HG03342 (cell line): Measurements from ENCODE around the gene IRF9.

ENCODE experiments used
- ATAC-seq: cut with Tn5 transposase; IDR thresholded peaks from one replicate; pipeline ENCODE4 v1.9.1; 2021; ENCODE audit warnings: mild to moderate bottlenecking, moderate library complexity; ENCODE audit not compliant: unreplicated experiment

Gene IRF9

DNA sequence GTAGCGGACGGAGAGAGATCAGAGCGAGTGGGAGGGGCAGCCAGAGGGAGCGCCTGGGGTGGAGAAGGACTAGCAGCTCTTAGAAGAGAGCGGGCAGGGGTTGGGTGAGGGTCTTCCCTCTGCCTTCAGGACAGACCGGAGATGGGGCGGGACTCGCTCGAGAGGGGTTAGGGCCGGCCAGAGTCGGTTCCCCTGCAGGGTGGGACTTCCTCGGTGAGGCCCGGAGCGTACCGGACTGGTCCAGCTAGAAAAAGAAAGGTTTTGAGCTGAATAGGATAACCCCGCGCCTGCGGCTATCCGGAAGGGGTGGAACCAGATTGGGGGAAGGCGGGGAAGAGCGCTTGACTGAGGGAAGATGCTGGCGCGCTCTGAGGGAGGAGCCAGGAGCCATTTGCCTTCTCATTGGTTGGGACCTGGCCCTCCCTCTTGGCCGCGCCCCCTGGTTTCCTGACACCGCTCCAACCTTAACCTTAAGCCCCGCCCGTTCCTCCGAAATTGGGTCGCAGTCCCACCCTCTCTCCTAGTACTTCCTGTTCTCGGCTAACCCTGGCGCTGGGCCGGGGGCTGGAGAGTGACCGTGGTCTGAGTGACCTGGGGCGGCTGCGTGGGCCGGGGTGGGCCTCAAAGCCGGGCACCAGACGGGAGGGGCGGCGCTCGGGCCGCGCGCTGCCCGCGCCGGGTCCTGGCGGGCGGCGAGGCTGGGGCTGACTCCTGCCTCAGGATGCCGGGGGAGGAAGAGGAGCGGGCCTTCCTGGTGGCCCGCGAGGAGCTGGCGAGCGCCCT lies 13.9 kb upstream of the IRF9 start, which contains the start of gene RNF31:
RNF31 (plus strand) TSS at position 521 of the 783 bp plus-strand sequence; CDS start at position 722, 201 bp downstream.
- ATAC-seq, result peak; percentile 80

DNA sequence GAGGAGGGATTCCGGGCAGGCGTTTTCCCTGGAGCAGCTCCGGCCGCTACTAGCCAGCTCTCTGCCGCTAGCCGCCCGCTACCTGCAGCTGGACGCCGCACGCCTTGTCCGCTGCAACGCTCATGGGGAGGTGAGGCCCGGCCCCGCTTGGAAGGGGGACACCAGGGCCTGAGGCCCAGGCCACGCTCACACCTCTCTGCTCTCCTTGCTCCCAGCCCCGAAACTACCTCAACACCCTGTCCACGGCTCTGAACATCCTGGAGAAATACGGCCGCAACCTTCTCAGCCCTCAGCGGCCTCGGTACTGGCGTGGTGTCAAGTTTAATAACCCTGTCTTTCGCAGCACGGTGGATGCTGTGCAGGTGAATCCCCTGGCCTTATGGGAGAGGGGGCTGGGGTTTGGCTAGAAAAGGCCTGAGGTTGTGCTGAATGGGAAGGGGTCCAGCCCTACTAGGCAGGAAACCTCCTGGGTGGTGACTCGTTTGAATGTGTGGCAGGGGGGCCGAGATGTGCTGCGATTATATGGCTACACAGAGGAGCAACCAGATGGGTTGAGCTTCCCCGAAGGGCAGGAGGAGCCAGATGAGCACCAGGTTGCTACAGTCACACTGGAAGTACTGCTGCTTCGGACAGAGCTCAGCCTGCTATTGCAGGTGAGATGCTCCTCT lies 13.2 kb upstream of the IRF9 start:
- no peak for ATAC-seq

DNA sequence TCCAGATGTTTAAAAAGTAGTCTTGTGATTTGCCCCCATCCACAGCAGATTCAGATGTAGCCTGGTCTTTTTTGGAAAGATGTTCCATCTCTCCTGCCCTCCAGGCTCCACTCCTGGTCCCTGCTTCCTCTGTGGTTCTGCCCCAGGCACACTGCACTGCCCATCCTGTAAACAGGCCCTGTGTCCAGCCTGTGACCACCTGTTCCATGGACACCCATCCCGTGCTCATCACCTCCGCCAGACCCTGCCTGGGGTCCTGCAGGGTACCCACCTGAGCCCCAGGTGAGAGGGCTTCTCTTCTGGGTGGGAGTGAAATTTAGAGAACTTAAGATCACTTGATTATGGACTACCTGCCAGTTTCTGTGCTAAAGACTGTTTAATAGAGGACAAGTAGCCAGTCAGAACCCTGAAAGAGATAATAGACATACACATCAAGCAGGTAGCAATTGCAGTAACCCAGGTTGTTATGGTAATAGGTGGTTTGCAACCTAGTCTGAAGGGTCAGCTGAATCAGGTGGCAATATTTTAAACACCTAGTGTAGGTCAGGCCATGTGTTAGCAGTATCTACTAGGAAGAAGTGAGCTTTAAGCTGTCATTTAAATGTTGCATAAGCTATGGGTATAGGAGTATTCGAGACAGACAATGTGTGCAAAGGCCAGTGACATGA lies 11.6 kb upstream of the IRF9 start:
- no peak for ATAC-seq

DNA sequence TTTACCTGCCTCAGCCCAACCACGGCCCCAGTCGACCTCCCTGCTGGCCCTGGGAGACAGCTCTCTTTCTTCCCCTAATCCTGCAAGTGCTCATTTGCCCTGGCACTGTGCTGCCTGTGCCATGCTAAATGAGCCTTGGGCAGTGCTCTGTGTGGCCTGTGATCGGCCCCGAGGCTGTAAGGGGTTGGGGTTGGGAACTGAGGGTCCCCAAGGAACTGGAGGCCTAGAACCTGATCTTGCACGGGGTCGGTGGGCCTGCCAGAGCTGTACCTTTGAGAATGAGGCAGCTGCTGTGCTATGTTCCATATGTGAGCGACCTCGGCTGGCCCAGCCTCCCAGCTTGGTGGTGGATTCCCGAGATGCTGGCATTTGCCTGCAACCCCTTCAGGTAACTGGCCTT lies 11.0 kb upstream of the IRF9 start:
- ATAC-seq, result no peak

DNA sequence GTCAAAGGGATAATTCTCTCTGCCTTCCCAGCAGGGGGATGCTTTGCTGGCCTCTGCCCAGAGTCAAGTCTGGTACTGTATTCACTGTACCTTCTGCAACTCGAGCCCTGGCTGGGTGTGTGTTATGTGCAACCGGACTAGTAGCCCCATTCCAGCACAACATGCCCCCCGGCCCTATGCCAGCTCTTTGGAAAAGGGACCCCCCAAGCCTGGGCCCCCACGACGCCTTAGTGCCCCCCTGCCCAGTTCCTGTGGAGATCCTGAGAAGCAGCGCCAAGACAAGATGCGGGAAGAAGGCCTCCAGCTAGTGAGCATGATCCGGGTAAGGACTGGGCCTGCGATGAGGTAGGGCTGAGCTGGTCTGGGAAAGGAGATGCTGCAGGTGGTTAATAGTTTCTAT lies 10.5 kb upstream of the IRF9 start:
- ATAC-seq, result no peak

DNA sequence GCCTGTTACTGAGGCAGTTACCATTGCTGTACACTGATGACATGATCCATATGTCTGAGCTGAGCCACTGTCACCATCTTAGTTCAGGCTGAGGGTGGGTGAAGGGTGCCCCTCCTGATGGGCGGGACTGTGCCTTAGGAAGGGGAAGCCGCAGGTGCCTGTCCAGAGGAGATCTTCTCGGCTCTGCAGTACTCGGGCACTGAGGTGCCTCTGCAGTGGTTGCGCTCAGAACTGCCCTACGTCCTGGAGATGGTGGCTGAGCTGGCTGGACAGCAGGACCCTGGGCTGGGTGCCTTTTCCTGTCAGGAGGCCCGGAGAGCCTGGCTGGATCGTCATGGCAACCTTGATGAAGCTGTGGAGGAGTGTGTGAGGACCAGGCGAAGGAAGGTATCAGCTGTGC lies 10.1 kb upstream of the IRF9 start:
- no peak for ATAC-seq

DNA sequence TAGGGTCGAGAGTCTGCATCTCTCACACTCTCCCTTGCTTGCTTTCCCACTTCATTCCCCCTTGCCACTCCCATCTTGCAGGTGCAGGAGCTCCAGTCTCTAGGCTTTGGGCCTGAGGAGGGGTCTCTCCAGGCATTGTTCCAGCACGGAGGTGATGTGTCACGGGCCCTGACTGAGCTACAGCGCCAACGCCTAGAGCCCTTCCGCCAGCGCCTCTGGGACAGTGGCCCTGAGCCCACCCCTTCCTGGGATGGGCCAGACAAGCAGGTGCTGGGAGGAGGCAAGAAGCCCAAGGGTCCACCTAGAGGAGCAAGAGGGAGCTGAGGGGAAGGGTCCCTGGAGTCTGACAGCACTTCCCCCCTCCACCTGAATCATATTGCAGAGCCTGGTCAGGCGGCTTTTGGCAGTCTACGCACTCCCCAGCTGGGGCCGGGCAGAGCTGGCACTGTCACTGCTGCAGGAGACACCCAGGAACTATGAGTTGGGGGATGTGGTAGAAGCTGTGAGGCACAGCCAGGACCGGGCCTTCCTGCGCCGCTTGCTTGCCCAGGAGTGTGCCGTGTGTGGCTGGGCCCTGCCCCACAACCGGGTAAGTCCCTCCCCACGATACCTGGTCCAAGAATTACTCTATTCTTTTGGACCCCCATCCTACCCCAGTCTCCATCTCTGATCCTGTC lies 9.5 kb upstream of the IRF9 start:
- ATAC-seq, result no peak

DNA sequence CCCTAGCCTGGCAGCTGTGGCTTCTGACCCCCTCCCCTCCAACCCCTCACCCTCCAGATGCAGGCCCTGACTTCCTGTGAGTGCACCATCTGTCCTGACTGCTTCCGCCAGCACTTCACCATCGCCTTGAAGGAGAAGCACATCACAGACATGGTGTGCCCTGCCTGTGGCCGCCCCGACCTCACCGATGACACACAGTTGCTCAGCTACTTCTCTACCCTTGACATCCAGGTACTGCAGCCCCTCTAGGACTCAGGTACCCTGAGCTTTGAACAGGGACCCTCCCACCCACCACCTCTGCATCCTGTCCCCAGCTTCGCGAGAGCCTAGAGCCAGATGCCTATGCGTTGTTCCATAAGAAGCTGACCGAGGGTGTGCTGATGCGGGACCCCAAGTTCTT lies 6.0 kb upstream of the IRF9 start:
- ATAC-seq, result no peak

DNA sequence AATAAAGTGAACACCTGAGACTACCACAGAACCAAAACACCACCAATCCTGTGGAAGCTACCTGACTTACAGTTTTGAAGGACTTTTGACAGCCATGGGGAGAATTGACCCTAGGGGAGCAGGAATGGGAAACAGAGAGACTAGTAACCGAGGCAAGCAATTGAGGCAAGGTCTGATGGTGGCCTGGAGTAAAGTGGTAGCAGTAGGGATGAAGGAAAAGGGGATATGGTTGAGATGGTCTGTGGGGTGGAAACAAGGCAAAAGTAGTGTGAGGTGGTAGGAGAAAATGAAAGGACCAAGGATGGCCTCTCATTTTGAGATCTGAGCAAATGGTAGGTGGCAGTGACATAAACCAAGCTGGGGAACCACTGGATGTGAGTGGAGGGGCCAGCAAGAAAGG lies 4.2 kb upstream of the IRF9 start:
- ATAC-seq, result no peak

DNA sequence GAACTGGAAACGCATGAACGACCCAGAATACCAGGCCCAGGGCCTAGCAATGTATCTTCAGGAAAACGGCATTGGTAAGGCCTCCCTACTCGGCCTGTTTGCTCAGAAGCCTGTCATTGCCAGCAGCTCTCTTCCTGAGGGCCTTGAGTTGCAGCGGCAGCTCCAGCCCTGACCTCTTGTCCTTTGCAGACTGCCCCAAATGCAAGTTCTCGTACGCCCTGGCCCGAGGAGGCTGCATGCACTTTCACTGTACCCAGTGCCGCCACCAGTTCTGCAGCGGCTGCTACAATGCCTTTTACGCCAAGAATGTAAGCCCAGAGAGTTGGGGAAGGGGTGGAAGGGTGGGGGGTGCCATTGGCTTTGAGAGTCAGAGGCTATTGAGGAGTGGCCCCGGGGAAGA lies 3.7 kb upstream of the IRF9 start:
- ATAC-seq, result no peak

DNA sequence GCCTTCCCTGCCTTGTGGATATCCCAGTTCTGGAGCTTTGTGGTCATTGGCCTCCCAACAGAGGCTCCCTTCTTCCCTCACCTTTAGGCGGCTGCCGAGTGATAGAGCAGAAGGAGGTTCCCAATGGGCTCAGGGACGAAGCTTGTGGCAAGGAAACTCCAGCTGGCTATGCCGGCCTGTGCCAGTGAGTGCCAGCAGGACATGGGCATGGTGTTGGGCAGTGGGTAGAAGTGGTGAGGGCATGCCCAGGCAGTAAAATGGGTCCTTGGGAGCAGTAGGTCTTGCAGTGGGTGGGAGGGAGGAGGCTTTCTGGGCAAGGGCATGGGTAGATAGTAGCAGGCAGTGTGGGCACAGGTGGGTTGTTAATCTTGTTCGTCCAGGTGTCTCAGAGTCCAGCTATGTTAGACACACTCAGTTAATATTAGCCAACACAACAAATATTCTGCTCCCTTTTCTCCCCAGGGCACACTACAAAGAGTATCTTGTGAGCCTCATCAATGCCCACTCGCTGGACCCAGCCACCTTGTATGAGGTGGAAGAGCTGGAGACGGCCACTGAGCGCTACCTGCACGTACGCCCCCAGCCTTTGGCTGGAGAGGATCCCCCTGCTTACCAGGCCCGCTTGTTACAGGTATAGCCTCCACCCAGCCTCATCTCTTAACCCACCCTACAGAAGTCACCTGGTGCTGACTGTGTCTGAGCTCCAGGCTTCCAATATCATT lies 1.1 kb upstream of the IRF9 start:
- no peak for ATAC-seq

DNA sequence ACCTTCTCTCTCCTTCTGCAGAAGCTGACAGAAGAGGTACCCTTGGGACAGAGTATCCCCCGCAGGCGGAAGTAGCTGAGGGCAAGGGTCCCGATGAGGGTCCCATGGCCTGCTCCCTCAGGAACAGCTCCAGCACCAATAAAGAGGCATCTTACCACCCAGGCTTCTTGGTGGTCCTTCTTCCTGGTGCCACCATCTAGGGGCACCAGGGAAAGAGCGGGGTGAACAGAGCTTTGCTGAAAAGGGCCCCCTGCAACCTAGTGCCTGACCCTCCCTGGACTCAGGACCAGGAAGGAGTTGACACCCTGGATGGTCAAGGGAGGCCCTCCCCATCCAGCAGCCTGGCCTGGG lies 591 bp upstream of the IRF9 start:
- no peak for ATAC-seq

DNA sequence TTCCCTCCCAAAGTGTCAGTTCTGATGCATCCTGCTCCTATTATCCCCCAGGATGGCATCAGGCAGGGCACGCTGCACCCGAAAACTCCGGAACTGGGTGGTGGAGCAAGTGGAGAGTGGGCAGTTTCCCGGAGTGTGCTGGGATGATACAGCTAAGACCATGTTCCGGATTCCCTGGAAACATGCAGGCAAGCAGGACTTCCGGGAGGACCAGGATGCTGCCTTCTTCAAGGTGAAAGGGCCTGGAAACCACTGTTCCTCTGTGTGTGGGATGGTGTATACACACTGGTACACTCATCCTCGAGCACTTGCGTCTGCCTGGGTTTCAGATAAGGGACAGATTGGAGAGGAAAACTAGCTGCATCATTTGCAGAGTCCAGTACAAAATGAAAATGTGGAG lies 1.0 kb downstream of the IRF9 start:
- ATAC-seq, result no peak

DNA sequence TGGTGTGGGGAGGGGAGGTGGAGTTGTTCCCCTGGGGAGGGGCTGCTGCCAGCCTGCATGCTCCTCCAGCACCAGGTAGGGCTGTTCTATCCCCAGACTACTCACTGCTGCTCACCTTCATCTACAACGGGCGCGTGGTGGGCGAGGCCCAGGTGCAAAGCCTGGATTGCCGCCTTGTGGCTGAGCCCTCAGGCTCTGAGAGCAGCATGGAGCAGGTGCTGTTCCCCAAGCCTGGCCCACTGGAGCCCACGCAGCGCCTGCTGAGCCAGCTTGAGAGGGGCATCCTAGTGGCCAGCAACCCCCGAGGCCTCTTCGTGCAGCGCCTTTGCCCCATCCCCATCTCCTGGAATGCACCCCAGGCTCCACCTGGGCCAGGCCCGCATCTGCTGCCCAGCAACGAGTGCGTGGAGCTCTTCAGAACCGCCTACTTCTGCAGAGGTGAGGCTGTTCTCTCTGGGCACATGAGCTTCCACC lies 3.5 kb downstream of the IRF9 start:
- no peak for ATAC-seq

DNA sequence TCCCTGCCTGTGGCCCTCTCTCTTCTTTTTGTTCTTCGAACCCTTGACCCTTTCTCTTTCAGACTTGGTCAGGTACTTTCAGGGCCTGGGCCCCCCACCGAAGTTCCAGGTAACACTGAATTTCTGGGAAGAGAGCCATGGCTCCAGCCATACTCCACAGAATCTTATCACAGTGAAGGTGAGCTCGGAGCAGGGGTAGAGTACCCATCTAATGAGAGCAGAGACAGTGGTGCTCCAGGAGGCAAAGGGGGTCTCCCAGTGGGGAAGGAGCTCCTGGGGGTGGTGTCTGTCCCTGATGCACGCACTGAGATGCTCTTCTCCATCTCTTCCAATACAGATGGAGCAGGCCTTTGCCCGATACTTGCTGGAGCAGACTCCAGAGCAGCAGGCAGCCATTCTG lies 4.7 kb downstream of the IRF9 start:
- ATAC-seq, result no peak

DNA sequence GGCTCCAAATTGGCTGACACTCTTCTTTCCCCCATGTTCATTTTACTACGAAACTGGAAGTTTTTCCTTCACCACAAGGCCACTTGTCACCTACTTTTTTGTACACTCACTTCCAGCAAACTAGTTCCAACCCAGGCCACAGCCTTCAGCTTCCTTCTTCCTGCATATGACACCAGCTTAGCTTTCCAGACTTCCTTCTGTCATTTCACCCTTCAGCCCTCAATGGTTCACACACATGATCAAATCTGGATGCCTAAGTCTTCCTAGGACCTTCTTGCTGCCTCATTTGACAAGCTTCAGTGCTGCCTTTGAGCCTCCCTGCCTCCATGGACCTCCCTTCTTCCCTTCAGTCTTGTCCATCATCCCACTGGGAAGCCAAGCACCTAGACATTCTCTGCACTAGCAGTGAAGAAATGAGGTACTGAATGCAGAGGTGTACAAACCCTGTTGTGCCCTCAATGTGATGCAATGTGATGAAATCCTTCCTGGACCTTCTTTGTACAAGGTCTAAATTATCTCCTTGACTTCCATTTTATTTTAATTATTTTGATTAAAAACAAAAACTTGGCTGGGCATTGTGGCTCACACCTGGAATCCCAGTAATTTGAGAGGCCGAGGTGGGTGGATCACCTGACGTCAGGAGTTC lies 6.5 kb downstream of the IRF9 start:
- ATAC-seq, result no peak

DNA sequence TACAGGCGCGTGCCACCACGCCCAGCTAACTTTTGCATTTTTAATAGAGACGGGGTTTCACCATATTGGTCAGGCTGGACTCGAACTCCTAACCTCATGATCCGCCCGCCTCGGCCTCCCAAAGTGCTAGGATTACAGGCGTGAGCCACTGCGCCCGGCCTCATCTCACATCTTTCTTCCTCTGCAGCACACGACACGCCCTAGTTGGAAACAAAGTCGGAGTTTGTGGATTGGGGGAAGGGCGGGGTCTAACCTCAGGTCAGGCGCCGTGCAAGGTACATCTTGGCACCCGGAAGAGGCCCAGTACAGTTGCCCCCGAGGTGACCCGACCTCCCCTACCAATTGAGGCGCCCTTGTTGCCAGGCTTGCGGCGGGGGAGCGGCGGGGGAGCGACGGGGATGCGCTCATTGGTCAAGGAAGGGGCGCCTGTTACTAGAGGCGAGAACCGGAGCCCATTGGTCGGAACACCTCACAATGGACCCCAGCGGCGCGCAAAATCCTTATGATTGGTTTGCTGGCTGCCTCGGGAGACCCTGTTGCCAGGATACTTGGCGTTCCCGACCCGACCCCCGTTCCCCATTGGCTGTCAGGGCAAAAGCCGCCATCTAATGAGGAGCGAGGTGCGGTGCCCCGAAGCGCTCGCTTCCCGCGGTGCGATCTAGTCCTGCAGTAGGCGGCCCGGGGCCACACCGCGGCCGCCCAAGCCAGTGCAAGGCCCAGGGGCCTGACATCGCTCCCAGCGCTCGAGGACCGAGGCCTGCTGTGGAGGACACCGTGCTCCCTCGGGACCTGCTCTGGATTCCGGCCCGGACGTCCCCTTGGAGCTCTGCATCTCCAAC lies 10.6 kb downstream of the IRF9 start, which contains the start of gene REC8:
REC8 (plus strand) TSS at position 659 of the 839 bp plus-strand sequence. CDS start 473 bp downstream, outside the sequence.
- ATAC-seq, result peak; percentile 72

DNA sequence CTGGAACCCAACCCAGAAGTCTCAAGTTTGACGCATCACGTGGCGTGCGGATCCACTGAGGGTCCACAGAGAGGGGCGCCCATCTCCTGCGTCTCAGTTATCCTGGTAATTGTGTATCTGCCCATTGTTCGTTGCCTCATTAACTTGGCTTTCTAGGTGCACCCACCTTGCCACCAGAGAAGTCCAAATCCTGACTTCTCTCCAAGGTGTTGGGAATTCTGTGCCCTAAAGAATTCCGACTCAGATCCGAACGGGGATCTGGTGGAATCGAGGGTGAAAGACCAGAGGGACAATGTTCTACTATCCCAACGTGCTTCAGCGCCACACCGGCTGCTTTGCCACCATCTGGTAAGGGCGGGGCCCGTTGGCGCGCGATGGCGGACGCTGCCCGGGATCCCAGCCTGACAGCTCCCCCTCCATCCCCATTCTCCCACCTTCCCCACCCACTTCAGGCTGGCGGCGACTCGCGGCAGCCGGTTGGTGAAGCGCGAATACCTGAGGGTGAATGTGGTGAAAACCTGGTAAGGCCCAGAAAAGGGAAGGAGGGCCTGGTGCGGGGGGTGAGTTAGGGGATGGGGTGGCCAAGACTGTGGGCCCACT lies 11.3 kb downstream of the IRF9 start:
- no peak for ATAC-seq

DNA sequence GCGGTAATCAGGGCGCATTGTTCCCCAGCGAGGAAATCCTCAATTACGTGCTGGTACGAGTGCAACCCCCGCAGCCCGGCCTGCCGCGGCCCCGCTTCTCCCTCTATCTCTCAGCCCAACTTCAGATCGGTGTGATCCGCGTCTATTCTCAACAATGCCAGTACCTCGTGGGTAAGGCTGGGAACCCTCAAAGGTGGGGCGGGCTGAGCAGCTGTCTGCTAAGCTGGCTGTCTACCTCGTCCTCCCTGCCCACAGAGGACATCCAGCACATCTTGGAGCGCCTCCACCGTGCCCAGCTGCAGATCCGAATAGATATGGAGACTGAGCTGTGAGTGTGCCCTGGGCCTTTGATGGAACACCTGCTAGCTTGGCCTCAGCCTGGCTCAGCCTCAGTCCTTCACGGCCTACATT lies 11.8 kb downstream of the IRF9 start:
- ATAC-seq, result no peak
